ENCODE data around the gene AOAH.

Gene AOAH

DNA sequence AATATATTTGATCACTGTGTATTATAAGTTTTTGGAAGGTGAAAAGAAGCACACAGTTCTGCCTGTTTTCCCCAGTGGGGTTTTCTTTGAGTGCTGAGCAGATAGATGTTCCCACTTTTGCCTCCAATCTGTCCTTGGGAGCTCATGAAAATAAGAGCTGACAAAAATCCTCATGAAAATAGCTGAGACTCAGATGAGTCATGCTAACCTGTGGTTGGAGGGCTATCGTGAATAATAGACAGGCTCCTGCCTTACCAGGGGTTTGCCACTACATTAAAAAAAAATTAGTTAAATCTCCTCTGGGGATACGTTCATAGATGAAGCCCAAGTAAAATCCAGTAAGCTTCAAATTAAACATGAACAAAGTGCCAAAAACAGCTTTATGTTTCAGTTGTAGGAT lies 10.9 kb upstream of the AOAH start:
- TF ChIP-seq, protein P1, sequence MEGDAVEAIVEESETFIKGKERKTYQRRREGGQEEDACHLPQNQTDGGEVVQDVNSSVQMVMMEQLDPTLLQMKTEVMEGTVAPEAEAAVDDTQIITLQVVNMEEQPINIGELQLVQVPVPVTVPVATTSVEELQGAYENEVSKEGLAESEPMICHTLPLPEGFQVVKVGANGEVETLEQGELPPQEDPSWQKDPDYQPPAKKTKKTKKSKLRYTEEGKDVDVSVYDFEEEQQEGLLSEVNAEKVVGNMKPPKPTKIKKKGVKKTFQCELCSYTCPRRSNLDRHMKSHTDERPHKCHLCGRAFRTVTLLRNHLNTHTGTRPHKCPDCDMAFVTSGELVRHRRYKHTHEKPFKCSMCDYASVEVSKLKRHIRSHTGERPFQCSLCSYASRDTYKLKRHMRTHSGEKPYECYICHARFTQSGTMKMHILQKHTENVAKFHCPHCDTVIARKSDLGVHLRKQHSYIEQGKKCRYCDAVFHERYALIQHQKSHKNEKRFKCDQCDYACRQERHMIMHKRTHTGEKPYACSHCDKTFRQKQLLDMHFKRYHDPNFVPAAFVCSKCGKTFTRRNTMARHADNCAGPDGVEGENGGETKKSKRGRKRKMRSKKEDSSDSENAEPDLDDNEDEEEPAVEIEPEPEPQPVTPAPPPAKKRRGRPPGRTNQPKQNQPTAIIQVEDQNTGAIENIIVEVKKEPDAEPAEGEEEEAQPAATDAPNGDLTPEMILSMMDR (IDR thresholded peaks at IDR 0.05; ENCODE audit: unreplicated experiment in 3 of 3): no peak
- Mint-ChIP-seq H3K27me3 (ENCODE audit: low read depth) (peaks cover 5% of the 10 kb centered on the region), H3K4me1 (peaks cover 4% of the 10 kb centered on the region), H3K4me3 (no peak overlapping the region), H3K9me3 (peaks cover 15% of the 10 kb centered on the region), H3K36me3 (ENCODE audit: low read depth) (no peaks in the 10 kb centered on the region), H3K27ac (no peak overlapping the region)

DNA sequence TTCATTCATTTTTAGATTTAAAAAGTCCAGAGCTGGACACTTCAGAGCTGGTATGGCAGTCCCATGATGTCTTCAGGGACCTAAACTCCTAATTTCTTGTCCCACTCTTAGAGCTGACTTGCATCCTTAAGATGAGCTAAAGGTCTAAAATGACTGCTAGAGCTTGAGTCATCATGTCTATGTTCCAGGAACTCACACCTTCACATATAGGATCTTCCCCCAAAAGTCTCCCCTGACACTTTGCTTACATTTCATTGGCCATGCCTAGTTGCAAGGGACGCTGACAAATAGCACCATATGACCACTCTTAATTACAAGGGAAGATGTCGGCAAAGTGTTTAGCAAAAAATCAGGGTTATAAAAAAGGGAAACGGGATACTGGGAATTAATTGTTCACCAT lies 10.4 kb upstream of the AOAH start:
- Mint-ChIP-seq H3K4me3 (no peak overlapping the region), H3K9me3 (peaks cover 17% of the 10 kb centered on the region), H3K27ac (no peak overlapping the region), H3K4me1 (peaks cover 4% of the 10 kb centered on the region), H3K36me3 (ENCODE audit: low read depth) (no peaks in the 10 kb centered on the region), H3K27me3 (ENCODE audit: low read depth) (peaks cover 5% of the 10 kb centered on the region)
- TF ChIP-seq, protein P1 (IDR thresholded peaks at IDR 0.05; ENCODE audit: unreplicated experiment in 3 of 3): no peak

DNA sequence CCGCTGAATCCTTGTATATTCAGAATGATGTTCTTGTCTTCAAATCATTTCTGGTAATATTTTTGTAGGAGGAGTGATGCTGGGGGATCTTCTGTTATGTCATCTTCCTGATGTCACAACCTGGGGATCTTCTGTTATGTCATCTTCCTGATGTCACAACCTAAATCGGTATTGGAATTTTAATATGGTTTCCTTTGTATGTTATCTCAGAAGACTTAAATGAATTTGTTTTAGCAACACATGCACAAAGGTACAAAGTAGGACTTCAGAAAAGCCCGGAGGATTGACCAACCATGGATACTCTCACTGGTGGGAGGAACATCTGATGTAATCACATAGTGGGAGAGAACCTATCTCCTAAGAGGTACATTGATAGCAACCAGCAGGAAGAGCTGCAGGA lies 9.1 kb upstream of the AOAH start:
- peaks cover 5% of the 10 kb centered on the region for H3K27me3 Mint-ChIP-seq (ENCODE audit: low read depth)
- peaks cover 4% of the 10 kb centered on the region for H3K4me1 Mint-ChIP-seq
- TF ChIP-seq, protein P1 (IDR thresholded peaks at IDR 0.05; ENCODE audit: unreplicated experiment in 3 of 3): no peak
- H3K9me3 Mint-ChIP-seq: peaks cover 23% of the 10 kb centered on the region
- no peak overlapping the region for H3K4me3 Mint-ChIP-seq
- no peak overlapping the region for H3K27ac Mint-ChIP-seq
- no peaks in the 10 kb centered on the region for H3K36me3 Mint-ChIP-seq (ENCODE audit: low read depth)

- H3K9me3 Mint-ChIP-seq: peaks cover 23% of the 10 kb centered on the region
- H3K4me3 Mint-ChIP-seq: no peak overlapping the region
- no peak overlapping the region for H3K27ac Mint-ChIP-seq
- TF ChIP-seq, protein P1 (IDR thresholded peaks at IDR 0.05; ENCODE audit: unreplicated experiment in 3 of 3): no peak
- peaks cover 5% of the 10 kb centered on the region for H3K27me3 Mint-ChIP-seq (ENCODE audit: low read depth)
- H3K36me3 Mint-ChIP-seq (ENCODE audit: low read depth): no peaks in the 10 kb centered on the region
- H3K4me1 Mint-ChIP-seq: peaks cover 4% of the 10 kb centered on the region
Measured at GRCh38 chr7:36732806-36733205, 8.5 kb upstream of the AOAH start.

DNA sequence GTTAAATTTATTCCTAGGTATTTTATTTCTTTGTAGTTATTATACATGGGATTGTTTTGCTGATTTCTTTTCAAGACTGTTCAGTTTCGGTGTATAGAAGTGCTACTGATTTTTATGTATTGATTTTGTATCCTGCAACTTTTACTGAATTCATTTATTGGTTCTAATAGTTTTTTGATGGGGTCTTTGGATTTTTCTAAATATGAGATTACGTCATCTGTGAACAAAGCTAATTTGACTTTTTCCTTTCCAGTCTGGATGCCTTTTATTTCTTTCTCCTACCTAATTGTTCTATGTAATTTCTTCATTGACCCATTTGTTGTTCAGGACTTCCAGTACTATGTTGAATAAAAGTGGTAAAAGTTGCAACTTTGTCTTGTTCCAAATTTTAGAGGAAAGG lies 5.8 kb upstream of the AOAH start:
- Mint-ChIP-seq H3K9me3 (peaks cover 23% of the 10 kb centered on the region), H3K27ac (no peak overlapping the region), H3K27me3 (ENCODE audit: low read depth) (peaks cover 5% of the 10 kb centered on the region), H3K36me3 (ENCODE audit: low read depth) (no peaks in the 10 kb centered on the region), H3K4me3 (no peak overlapping the region), H3K4me1 (no peaks in the 10 kb centered on the region)
- TF ChIP-seq, protein P1 (IDR thresholded peaks at IDR 0.05; ENCODE audit: unreplicated experiment in 3 of 3): no peak

DNA sequence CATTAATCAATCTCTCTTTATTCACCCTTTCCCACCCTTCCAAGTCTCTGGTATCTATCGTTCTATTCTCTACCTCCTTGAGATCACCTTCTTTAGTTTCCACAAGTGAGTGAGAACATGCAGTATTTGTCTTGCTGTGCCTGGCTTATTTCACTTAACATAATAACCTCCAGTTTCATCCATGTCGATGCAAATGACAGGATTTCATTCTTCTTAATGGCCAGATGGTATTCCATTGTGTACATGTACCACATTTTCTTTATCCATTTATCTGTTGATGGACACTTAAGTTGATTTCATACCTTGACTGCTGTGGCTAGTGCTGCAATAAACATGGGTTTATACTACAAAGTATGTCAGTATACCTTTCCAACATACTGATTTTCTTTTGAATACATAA lies 3.8 kb upstream of the AOAH start:
- no peaks in the 10 kb centered on the region for H3K4me1 Mint-ChIP-seq
- H3K36me3 Mint-ChIP-seq (ENCODE audit: low read depth): no peaks in the 10 kb centered on the region
- no peak overlapping the region for H3K4me3 Mint-ChIP-seq
- H3K27me3 Mint-ChIP-seq (ENCODE audit: low read depth): no peaks in the 10 kb centered on the region
- H3K9me3 Mint-ChIP-seq: peaks cover 23% of the 10 kb centered on the region
- H3K27ac Mint-ChIP-seq: no peak overlapping the region
- TF ChIP-seq, protein P1 (IDR thresholded peaks at IDR 0.05; ENCODE audit: unreplicated experiment in 3 of 3): no peak

Data from nephron (organoid).